Mammary epithelial cell (primary cell): Measurements from ENCODE around the gene TTLL8.

Experiments used
- EZH2 ChIP-seq: IDR thresholded peaks from 2 replicates; pipeline ENCODE4 v1.6.1; 2012; ENCODE audit warnings: low read length, inconsistent platforms, borderline replicate concordance
- TF ChIP-seq, protein P1 (sequence below), 2 donors: IDR thresholded peaks in 1 of 2; conservative IDR thresholded peaks in 1 of 2; 2 replicates each; pipeline ENCODE4 v1.5.1; 2011 to 2012; ENCODE audit warnings: inconsistent platforms in 2 of 2, low read length in 2 of 2, mild to moderate bottlenecking in 2 of 2, control low read depth in 1 of 2, low read depth in 1 of 2; ENCODE audit not compliant: insufficient read depth in 1 of 2; ENCODE audit errors: extremely low read depth in 1 of 2

DNA sequence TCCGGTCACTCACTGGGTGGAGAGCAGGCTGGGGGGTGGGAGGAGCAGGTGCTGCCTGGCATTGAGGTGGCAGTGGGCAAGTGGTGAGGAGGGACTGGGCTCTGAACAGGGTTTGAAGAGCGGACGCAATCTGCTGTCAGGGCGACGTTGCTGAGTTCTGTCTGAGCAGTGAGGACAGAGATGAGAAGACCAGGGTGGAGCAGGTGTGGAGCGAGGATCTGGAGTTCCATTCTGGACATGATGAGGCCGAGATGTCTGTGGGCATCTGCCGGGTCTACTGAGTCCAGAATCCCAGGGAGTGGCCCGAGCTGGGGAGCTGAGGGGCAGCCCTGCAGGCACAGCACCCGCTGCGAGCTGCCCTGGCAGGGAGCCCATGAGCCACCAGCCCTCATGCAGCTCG is 29.5 kb upstream of the TTLL8 start:
- no peak for TF ChIP-seq EZH2
- TF ChIP-seq, protein P1, sequence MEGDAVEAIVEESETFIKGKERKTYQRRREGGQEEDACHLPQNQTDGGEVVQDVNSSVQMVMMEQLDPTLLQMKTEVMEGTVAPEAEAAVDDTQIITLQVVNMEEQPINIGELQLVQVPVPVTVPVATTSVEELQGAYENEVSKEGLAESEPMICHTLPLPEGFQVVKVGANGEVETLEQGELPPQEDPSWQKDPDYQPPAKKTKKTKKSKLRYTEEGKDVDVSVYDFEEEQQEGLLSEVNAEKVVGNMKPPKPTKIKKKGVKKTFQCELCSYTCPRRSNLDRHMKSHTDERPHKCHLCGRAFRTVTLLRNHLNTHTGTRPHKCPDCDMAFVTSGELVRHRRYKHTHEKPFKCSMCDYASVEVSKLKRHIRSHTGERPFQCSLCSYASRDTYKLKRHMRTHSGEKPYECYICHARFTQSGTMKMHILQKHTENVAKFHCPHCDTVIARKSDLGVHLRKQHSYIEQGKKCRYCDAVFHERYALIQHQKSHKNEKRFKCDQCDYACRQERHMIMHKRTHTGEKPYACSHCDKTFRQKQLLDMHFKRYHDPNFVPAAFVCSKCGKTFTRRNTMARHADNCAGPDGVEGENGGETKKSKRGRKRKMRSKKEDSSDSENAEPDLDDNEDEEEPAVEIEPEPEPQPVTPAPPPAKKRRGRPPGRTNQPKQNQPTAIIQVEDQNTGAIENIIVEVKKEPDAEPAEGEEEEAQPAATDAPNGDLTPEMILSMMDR (conservative IDR thresholded peaks at IDR 0.05 in 1 of 2, IDR thresholded peaks at IDR 0.05 in 1 of 2; ENCODE audit: extremely low read depth in 1 of 2, insufficient read depth in 1 of 2, low read depth in 1 of 2, low read length in 2 of 2): no peak
